Fibroblast of the aortic adventitia (primary cell): Measurements from ENCODE around the gene SGK1. TPM values are rescaled to one million over a fixed set of nuclear protein-coding genes. Genes with fewer than 3 reads are reported as not detected.

ENCODE experiments used
- DNase-seq: peaks from one replicate; pipeline ENCODE4 v3.0.0-alpha.2; 2010; ENCODE audit warnings: low read depth
- H3K4me3 ChIP-seq: 2 replicates; pipeline ENCODE4 v1.5.1; 2011; ENCODE audit warnings: low read depth, mild to moderate bottlenecking, control low read depth, low read length, moderate library complexity
- CTCF ChIP-seq: IDR thresholded peaks from 2 replicates; pipeline ENCODE4 v1.5.1; 2011; ENCODE audit warnings: mild to moderate bottlenecking, low read length, control low read depth, inconsistent platforms; ENCODE audit not compliant: insufficient read depth
- total RNA-seq: library from RNA; depleted of rRNA; stranded (reverse); fragments of >200 nt; gene quantifications from 2 replicates; pipeline ENCODE4 v1.2.3, GENCODE V29; 2012; ENCODE audit warnings: low replicate concordance

The SGK1 gene
- total RNA-seq, 1 donor = 63.2 TPM

- no peak for TF ChIP-seq CTCF
- no peak for DNase-seq
- no peak overlapping the region for H3K4me3 ChIP-seq
Measured at GRCh38 chr6:134356405-134356804, 38.5 kb upstream of the SGK1 start.

GRCh38 chr6:134352786-134353480 is 35.0 kb upstream of the SGK1 start:
- TF ChIP-seq CTCF = no peak
- no peak overlapping the region for H3K4me3 ChIP-seq
- DNase-seq = peak; percentile 88

GRCh38 chr6:134351615-134352474 is 33.9 kb upstream of the SGK1 start:
- no peak for DNase-seq
- TF ChIP-seq CTCF = no peak
- H3K4me3 ChIP-seq = no peak overlapping the region

DNA sequence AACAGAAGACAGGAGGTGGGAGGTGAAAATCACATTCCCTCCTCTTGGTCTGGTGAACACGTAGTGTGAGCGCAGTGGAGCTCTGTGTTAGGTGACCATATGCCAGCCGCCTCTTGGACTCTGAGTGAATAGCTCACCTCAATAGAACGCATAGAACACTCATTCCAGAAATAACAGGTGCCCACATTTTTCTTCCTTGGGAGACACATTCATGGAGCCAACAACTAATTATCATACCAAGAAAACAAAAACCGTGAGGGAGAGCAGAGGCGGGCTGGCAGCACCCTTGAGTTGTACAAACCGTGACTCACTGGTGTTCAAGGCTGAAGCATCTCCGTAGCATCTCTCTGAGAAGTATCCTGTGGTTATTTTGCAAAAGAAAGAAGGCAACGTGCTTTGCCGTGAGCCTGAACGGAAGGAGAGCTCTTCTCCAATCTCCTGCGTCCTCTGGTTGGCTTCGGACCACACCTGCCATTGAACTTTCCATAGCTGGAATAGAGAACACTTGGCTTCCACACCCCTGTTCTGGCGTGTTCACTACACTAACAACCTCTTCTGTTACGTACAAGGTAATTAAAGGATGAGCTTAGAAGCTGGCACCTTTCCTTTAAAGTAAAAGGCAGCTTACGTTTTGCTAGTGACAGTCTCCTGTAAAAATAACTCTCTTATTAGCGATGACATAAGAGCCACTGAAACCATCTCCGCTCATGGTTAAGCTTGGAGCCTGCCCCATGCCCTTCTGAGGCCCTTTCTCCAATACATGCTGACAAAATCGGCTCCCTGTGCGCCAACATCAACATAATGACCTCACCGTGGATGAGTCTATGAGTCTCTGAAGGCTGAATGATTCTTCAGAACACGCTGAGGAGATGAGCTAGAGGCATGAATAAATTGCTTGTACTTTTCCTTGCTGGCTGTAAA is 30.2 kb upstream of the SGK1 start:
- TF ChIP-seq CTCF = no peak
- H3K4me3 ChIP-seq = no peak overlapping the region
- peak; percentile 93 for DNase-seq

- H3K4me3 ChIP-seq = no peak overlapping the region
- TF ChIP-seq CTCF = no peak
- no peak for DNase-seq
Measured at GRCh38 chr6:134346932-134347545, 29.1 kb upstream of the SGK1 start.

DNA sequence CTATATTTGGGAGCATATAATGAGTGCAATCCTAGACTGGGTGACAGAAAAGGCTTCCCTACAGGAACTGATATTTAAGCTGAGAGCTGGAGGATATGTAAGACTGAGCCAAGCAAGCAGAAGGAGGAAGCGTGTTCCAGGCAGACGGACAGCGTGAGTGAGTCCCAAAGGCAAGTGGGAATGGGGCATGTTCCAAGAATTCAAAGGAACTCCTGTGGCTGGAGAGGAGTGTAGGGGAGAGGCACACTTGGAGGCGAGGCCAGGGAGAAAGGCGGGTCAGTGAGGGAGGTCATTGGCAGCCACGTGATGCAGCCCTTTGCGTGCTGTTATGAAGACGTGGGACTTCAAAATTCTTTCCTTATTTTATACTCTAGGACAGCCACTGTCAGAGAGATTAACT is 27.9 kb upstream of the SGK1 start:
- H3K4me3 ChIP-seq = no peak overlapping the region
- TF ChIP-seq CTCF = no peak
- DNase-seq = peak; percentile 79
